K562 (cell line): Measurements from ENCODE around the gene ANKRD34A. TPM values are rescaled to one million over a fixed set of nuclear protein-coding genes. Genes with fewer than 3 reads are reported as not detected.
A peak's percentile ranks its signal among the peaks of the same experiment; 100 is the strongest.

Experiments
- ATAC-seq: fragments of 200-7000 bp; cut with Tn5 transposase; 3 replicates; pipeline ENCODE4 v1.9.1; 2020; ENCODE audit warnings: moderate library complexity
- BruUV-seq: library from RNA; stranded (reverse); fragments of 400-500 nt; replicated peaks from 2 replicates; lab custom pipeline; 2021; lab: Mats Ljungman, UMichigan
- CTCF ChIA-PET: fragments of 300-600 bp; formaldehyde crosslinking; extraction: SDS; loops from one replicate; lab custom pipeline; 2021; ENCODE audit warnings: low intra/inter-chr PET ratio; lab: Yijun Ruan, JAX
- POLR2A ChIA-PET: fragments of 300-600, 350-650 bp; sonication (Branson Sonifier 250); formaldehyde crosslinking; extraction: SDS; loops from one replicate; lab custom pipeline; 2021; ENCODE audit warnings: antibody characterized with exemption, inconsistent platforms; lab: Yijun Ruan, JAX
- DNase-seq, 4 experiments: peaks; one replicate each; pipeline versions ENCODE4 v3.0.0 to v3.0.0-alpha.2; 2011 to 2018; ENCODE audit warnings: low spot score in 3 of 4, mixed read lengths in 3 of 4; ENCODE audit errors: extremely low read depth in 1 of 4
- FAIRE-seq: peaks from 2 replicates; lab custom pipeline; 2011; peaks lifted over from hg19 to GRCh38; lab: Jason Lieb, UNC
- H2AFZ ChIP-seq: 2 replicates; pipeline ENCODE4 v1.6.0; 2011; ENCODE audit warnings: low read depth, low read length, control low read depth, inconsistent platforms
- H3K27ac ChIP-seq: fragments of 200-600 bp; 3 replicates; pipeline ENCODE4 v1.8.0; 2011; ENCODE audit warnings: low read depth, mild to moderate bottlenecking, control low read depth, inconsistent platforms, low read length, moderate library complexity, mixed read lengths; ENCODE audit errors: extremely low read depth
- H3K27me3 ChIP-seq, 2 experiments: fragments of 300-600 bp in 1 of 2; 2 replicates in 1 of 2; 3 replicates in 1 of 2; pipeline versions ENCODE4 v1.6.0 to v1.8.0; 2011; ENCODE audit warnings: inconsistent platforms in 2 of 2, low read length in 2 of 2, mild to moderate bottlenecking in 1 of 2, mixed read lengths in 1 of 2, moderate library complexity in 1 of 2; ENCODE audit not compliant: control insufficient read depth in 2 of 2, insufficient read depth in 2 of 2
- H3K36me3 ChIP-seq: fragments of 300-600 bp; 3 replicates; pipeline ENCODE4 v1.8.0; 2011; ENCODE audit warnings: mild to moderate bottlenecking, low read length, inconsistent platforms; ENCODE audit not compliant: control insufficient read depth, insufficient read depth
- H3K4me1 ChIP-seq, 2 experiments: fragments of 200-600 bp in 1 of 2; replicated peaks in 1 of 2; 2 replicates in 1 of 2; 3 replicates in 1 of 2; pipeline versions ENCODE4 v1.5.1 to v1.8.0; 2011; ENCODE audit warnings: inconsistent platforms in 2 of 2, low read length in 2 of 2, mild to moderate bottlenecking in 1 of 2, mixed read lengths in 1 of 2, moderate library complexity in 1 of 2; ENCODE audit not compliant: control insufficient read depth in 2 of 2, insufficient read depth in 2 of 2
- H3K4me2 ChIP-seq: 2 replicates; pipeline ENCODE4 v1.6.1; 2011; ENCODE audit warnings: low read length, control low read depth, inconsistent platforms, mixed read lengths; ENCODE audit not compliant: insufficient read depth
- H3K4me3 ChIP-seq: fragments of 200-600 bp; sonication (generic), shearing (Covaris generic); 2 replicates; pipeline ENCODE4 v1.5.1; 2016; ENCODE audit warnings: control low read depth, inconsistent platforms
- H3K79me2 ChIP-seq: fragments of 200-600 bp; 3 replicates; pipeline ENCODE4 v1.8.0; 2011; ENCODE audit warnings: low read length, inconsistent platforms; ENCODE audit not compliant: control insufficient read depth, insufficient read depth
- H3K9ac ChIP-seq, 2 experiments: 2 replicates each; pipeline versions ENCODE4 v1.6.0 to v1.6.1; 2011; ENCODE audit warnings: low read depth in 2 of 2, low read length in 2 of 2, control low read depth in 1 of 2, inconsistent platforms in 1 of 2, mild to moderate bottlenecking in 1 of 2, mixed read lengths in 1 of 2; ENCODE audit not compliant: insufficient read depth in 1 of 2
- H3K9me1 ChIP-seq: one replicate; pipeline ENCODE4 v1.6.0; 2011; ENCODE audit warnings: inconsistent platforms, mild to moderate bottlenecking, low read length, moderate library complexity; ENCODE audit not compliant: control insufficient read depth, insufficient read depth
- H3K9me3 ChIP-seq: replicated peaks from 2 replicates; pipeline ENCODE4 v1.5.1; 2011; ENCODE audit warnings: low read depth, low read length, inconsistent platforms; ENCODE audit not compliant: control insufficient read depth, insufficient read depth
- H4K20me1 ChIP-seq: replicated peaks from 2 replicates; pipeline ENCODE4 v1.6.1; 2011; ENCODE audit warnings: low read length, inconsistent platforms, mixed read lengths; ENCODE audit not compliant: control insufficient read depth, insufficient read depth
- ATF4 ChIP-seq: fragments of 450-650 bp; formaldehyde crosslinking; IDR thresholded peaks from 2 replicates; pipeline ENCODE4 v1.4.0; 2022; ENCODE audit warnings: mild to moderate bottlenecking, moderate library complexity
- BRD4 ChIP-seq: fragments of 200-600 bp; sonication (generic); IDR thresholded peaks from 2 replicates; pipeline ENCODE4 v1.6.1; 2017; ENCODE audit warnings: inconsistent platforms
- C11orf30 ChIP-seq: fragments of 450-650 bp; IDR thresholded peaks from 2 replicates; pipeline ENCODE4 v1.6.1; 2016; ENCODE audit warnings: low read depth, mild to moderate bottlenecking
- CHCHD3 ChIP-seq: fragments of 250-450 bp; sonication (Bioruptor Pico); IDR thresholded peaks from 2 replicates; pipeline ENCODE4 v2.1.2; 2022; ENCODE audit warnings: mild to moderate bottlenecking
- GATAD2B ChIP-seq: fragments of 450-650 bp; IDR thresholded peaks from 2 replicates; pipeline ENCODE4 v1.6.1; 2017; ENCODE audit warnings: mild to moderate bottlenecking, borderline replicate concordance
- HDGF ChIP-seq: fragments of 450-650 bp; IDR thresholded peaks from 2 replicates; pipeline ENCODE4 v1.6.1; 2016
- MIER1 ChIP-seq: fragments of 450-650 bp; IDR thresholded peaks from 2 replicates; pipeline ENCODE4 v1.6.1; 2016; ENCODE audit warnings: antibody characterized with exemption, mild to moderate bottlenecking, low read depth
- PCBP2 ChIP-seq: fragments of 200-400 bp; formaldehyde crosslinking; IDR thresholded peaks from 2 replicates; pipeline ENCODE4 v1.6.1; 2018; ENCODE audit warnings: low read length, low read depth, mild to moderate bottlenecking, moderate library complexity; ENCODE audit not compliant: poor library complexity, severe bottlenecking
- PURB ChIP-seq: sonication (generic); formaldehyde crosslinking; IDR thresholded peaks from 2 replicates; pipeline ENCODE4 v1.9.0; 2021; ENCODE audit warnings: low read depth, mild to moderate bottlenecking, missing genetic modification reagents
- RBM15 ChIP-seq: fragments of 200-400 bp; formaldehyde crosslinking; IDR thresholded peaks from 2 replicates; pipeline ENCODE4 v1.6.1; 2018; ENCODE audit warnings: mild to moderate bottlenecking, low read length, moderate library complexity; ENCODE audit not compliant: insufficient read depth
- RBM25 ChIP-seq: fragments of 200-400 bp; formaldehyde crosslinking; IDR thresholded peaks from 2 replicates; pipeline ENCODE4 v1.6.1; 2018; ENCODE audit warnings: low read length, low read depth, moderate library complexity; ENCODE audit not compliant: severe bottlenecking
- RUNX1 ChIP-seq: sonication (generic); IDR thresholded peaks from 2 replicates; pipeline ENCODE4 v1.6.1; 2016; ENCODE audit warnings: antibody characterized with exemption, low read depth
- SETDB1 ChIP-seq: IDR thresholded peaks from one replicate; pipeline ENCODE4 v1.6.1; 2012; ENCODE audit warnings: low read length, control low read depth, inconsistent platforms
- SIN3A ChIP-seq, 2 experiments: fragments of 150-350 bp in 1 of 2; IDR thresholded peaks; 2 replicates each; pipeline ENCODE4 v1.6.1; 2011 to 2016; ENCODE audit warnings: borderline replicate concordance in 2 of 2, low read depth in 2 of 2, low read length in 2 of 2, mild to moderate bottlenecking in 2 of 2, moderate library complexity in 2 of 2; ENCODE audit not compliant: control insufficient read depth in 1 of 2
- STAT6 ChIP-seq: sonication (generic); formaldehyde crosslinking; IDR thresholded peaks from 2 replicates; pipeline ENCODE4 v1.8.1; 2023; ENCODE audit warnings: mild to moderate bottlenecking, missing genetic modification reagents
- ZBTB12 ChIP-seq: fragments of 250-450 bp; sonication (Bioruptor Pico); IDR thresholded peaks from 2 replicates; pipeline ENCODE4 v1.4.0; 2020
- ZNF324 ChIP-seq: fragments of 250-450 bp; sonication (Bioruptor Pico); IDR thresholded peaks from 2 replicates; pipeline ENCODE4 v1.4.0; 2020; ENCODE audit warnings: mild to moderate bottlenecking
- ZNF395 ChIP-seq: fragments of 200-800 bp; sonication (Bioruptor generic); IDR thresholded peaks from 2 replicates; pipeline ENCODE4 v1.6.1; 2017; ENCODE audit warnings: missing genetic modification characterization, missing compliant biosample characterization
- WGBS: fragments of 100-300 bp; shearing (Covaris generic); methylation state at CpG from one replicate; pipeline ENCODE4 v1.1.6; 2016; ENCODE audit warnings: low coverage, mixed read lengths; ENCODE audit not compliant: insufficient coverage; ENCODE audit errors: missing lambda C conversion rate; 5-methylcytosine and 5-hydroxymethylcytosine counted together
- in situ Hi-C: fragments of 300-500 bp; cut with MboI; formaldehyde crosslinking; loops from 4 replicates; pipeline ENCODE4 v1.15.0; 2018; ENCODE audit warnings: inconsistent platforms, mixed read lengths
- intact Hi-C: fragments of 100-400 bp; cut with micrococcal nuclease; formaldehyde crosslinking; loops from 2 replicates; pipeline ENCODE4 v1.14.2; 2022
- polyA plus RNA-seq, 8 experiments: library from polyadenylated mRNA; depleted of rRNA in 4 of 8; stranded (reverse) in 5 of 8; unstranded in 3 of 8; fragments of >200 nt; fragmentation: Nextera tagmentation in 2 of 8; fragmentation: Illumina TruSeq in 1 of 8; extraction: Ambion mirVana in 2 of 8; extraction: Trizol in 1 of 8; gene quantifications; 2 replicates each; pipeline versions ENCODE4 v1.2.1 to v1.2.3, GENCODE V29; 2011 to 2014; ENCODE audit warnings: inconsistent platforms in 1 of 8, missing spikeins in 1 of 8
- total RNA-seq, 7 experiments: library from RNA; depleted of rRNA in 6 of 7; stranded (reverse); fragments of >200 nt in 6 of 7; fragmentation: Illumina TruSeq in 2 of 7; extraction: Trizol in 2 of 7; gene quantifications; 2 replicates each; pipeline versions ENCODE4 v1.2.1 to v1.2.3, GENCODE V29; 2011 to 2021; ENCODE audit warnings: low replicate concordance in 1 of 7

ANKRD34A gene
- total and polyA plus RNA-seq, 9 of the 15 experiments (the other 6 are each of a cell fraction or from before 2014, with no cell fraction given), result 0.06 to 1.6 (median 0.43) TPM

- ATAC-seq (no peak), DNase-seq (no peak), FAIRE-seq (no peak)
- Histone ChIP-seq H3K4me2 (peak overlapping the region; percentile 97), H3K9me1 (peaks cover 3% of the 10 kb centered on the region), H3K4me3 (peak overlapping the region; percentile 85), H3K27ac (peak overlapping the region; percentile 99), H3K79me2 (peaks cover 58% of the 10 kb centered on the region), H3K9me3 (no peaks in the 10 kb centered on the region), H3K27me3 (no peaks in the 10 kb centered on the region), H4K20me1 (peaks cover 36% of the 10 kb centered on the region), H2AFZ (peak overlapping the region; percentile 81; the same call in 1 of the 2 replicates), H3K36me3 (peaks cover 34% of the 10 kb centered on the region), H3K4me1 (peaks cover 14 to 26% of the 10 kb centered on the region in 2 experiments; a peak in 3 of 5 replicates), H3K9ac (peak overlapping the region in 1 of 2 experiments; percentile 100; a peak in 2 of 4 replicates)
- in situ Hi-C loops (no loop called here), intact Hi-C loops (no loop called here)
- no TSS peak for BruUV-seq
- 7% methylated on average over 3 of the region's 3 CpGs for WGBS
- ChIA-PET CTCF (no interaction called here), POLR2A (interaction anchor here (1.0 to 14.0 kb wide), 5 partner anchors 9 to 70 kb away, joined by 3 to 320 read pairs (median 8); partner anchors contain the start of gene RBM8A)
- TF ChIP-seq MIER1 (no peak), PCBP2 (no peak), GATAD2B (no peak), STAT6 (no peak), PURB (CRISPR knock-in tag) (no peak), RBM25 (no peak), ZNF324 (no peak), C11orf30 (no peak), SETDB1 (no peak), HDGF (no peak), RBM15 (no peak), SIN3A (IDR thresholded peaks at IDR 0.05; ENCODE audit: borderline replicate concordance in 2 of 2, control insufficient read depth in 1 of 2, low read depth in 2 of 2, low read length in 2 of 2) (0 out of 4 replicates have a peak, but pooled peaks of 1 of the 2 experiments have one; percentile 13), ATF4 (CRISPR knock-in tag) (no peak), ZNF395 (CRISPR knock-in tag) (peak; percentile 51; the same call in 1 of the 2 replicates), CHCHD3 (CRISPR knock-in tag) (no peak), RUNX1 (no peak), BRD4 (no peak), ZBTB12 (CRISPR knock-in tag) (no peak)
Observed at GRCh38 chr1:145997718-145998023, 33.3 kb upstream of the ANKRD34A start.
